NB4 (cell line): ENCODE results near the gene ANKRD33B.

Source experiments
- CTCF ChIP-seq: IDR thresholded peaks from one replicate; pipeline ENCODE4 v1.5.1; 2012; ENCODE audit warnings: low read depth, low read length
- MAX ChIP-seq: IDR thresholded peaks from 2 replicates; pipeline ENCODE4 v1.6.1; 2011; ENCODE audit warnings: low read depth, low read length

GRCh38 chr5:10538789-10539686 lies 24.8 kb upstream of the ANKRD33B start:
- no peak for TF ChIP-seq CTCF
- TF ChIP-seq MAX = no peak
